GM12872 (cell line): Measurements from ENCODE around the gene RARRES1.

Source experiments
- CTCF ChIP-seq: IDR thresholded peaks from 3 replicates; pipeline ENCODE4 v1.5.1; 2011; ENCODE audit warnings: low read depth, mild to moderate bottlenecking, low read length, moderate library complexity; ENCODE audit not compliant: insufficient read depth

RARRES1 gene

GRCh38 chr3:158728851-158729250, 3.4 kb downstream of the RARRES1 start:
- TF ChIP-seq CTCF: no peak

GRCh38 chr3:158728061-158728377, 4.2 kb downstream of the RARRES1 start:
- TF ChIP-seq CTCF: no peak

GRCh38 chr3:158727206-158728060, 4.8 kb downstream of the RARRES1 start:
- TF ChIP-seq CTCF: peak; percentile 74

- TF ChIP-seq CTCF: no peak
These were observed 6.8 kb downstream of the RARRES1 start for GRCh38 chr3:158725348-158726011.

GRCh38 chr3:158723991-158724390, 8.3 kb downstream of the RARRES1 start:
- no peak for TF ChIP-seq CTCF

GRCh38 chr3:158722108-158722507, 10.1 kb downstream of the RARRES1 start:
- TF ChIP-seq CTCF: no peak

GRCh38 chr3:158718490-158719170, 13.6 kb downstream of the RARRES1 start:
- no peak for TF ChIP-seq CTCF
